D721Med (cell line): ENCODE measurements around the gene SYNJ2.
A peak's percentile ranks its signal among the peaks of the same experiment; 100 is the strongest.

Source experiments
- DNase-seq: peaks from one replicate; pipeline ENCODE4 v3.0.0; 2011; ENCODE audit warnings: low spot score; ENCODE audit not compliant: insufficient read length
- FAIRE-seq: peaks from 2 replicates; lab custom pipeline; 2011; peaks lifted over from hg19 to GRCh38; lab: Jason Lieb, UNC
- TF ChIP-seq, protein P1 (sequence below): IDR thresholded peaks from 2 replicates; pipeline ENCODE4 v1.5.1; 2012; ENCODE audit warnings: mild to moderate bottlenecking, control low read depth; ENCODE audit not compliant: insufficient read depth; ENCODE audit errors: missing control alignments

SYNJ2 gene

GRCh38 chr6:158041788-158042187 lies 60.1 kb downstream of the SYNJ2 start:
- TF ChIP-seq, protein P1, sequence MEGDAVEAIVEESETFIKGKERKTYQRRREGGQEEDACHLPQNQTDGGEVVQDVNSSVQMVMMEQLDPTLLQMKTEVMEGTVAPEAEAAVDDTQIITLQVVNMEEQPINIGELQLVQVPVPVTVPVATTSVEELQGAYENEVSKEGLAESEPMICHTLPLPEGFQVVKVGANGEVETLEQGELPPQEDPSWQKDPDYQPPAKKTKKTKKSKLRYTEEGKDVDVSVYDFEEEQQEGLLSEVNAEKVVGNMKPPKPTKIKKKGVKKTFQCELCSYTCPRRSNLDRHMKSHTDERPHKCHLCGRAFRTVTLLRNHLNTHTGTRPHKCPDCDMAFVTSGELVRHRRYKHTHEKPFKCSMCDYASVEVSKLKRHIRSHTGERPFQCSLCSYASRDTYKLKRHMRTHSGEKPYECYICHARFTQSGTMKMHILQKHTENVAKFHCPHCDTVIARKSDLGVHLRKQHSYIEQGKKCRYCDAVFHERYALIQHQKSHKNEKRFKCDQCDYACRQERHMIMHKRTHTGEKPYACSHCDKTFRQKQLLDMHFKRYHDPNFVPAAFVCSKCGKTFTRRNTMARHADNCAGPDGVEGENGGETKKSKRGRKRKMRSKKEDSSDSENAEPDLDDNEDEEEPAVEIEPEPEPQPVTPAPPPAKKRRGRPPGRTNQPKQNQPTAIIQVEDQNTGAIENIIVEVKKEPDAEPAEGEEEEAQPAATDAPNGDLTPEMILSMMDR: no peak
- no peak for DNase-seq
- FAIRE-seq: no peak

DNA sequence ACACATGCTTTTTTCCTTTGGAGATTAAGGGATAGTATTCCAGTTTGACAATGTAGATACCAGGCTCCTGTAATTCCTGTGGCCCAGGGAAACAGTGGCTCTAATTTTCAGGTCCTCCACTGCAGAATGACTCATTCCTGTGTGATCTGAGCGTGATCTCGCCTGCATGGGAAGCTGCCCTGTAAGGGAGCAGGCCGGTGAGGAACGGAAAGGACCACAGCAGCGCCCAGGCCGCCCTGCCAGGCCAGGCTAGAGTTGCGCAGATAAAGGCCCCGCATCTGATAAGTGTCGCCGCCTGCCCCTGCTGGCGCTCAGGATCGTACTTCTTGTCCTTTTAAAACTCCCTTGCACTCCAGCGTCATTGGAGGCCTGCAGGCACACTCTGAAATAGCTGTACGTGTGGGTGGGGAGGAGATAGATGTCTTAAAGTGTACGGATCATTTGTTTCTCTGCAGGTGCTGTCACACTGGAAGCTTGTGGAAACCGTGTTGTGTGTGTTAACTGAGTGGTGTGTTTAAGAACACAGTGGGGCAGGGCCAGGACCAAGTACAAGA lies 60.7 kb downstream of the SYNJ2 start:
- FAIRE-seq: no peak
- DNase-seq: no peak
- TF ChIP-seq, protein P1: no peak

GRCh38 chr6:158043008-158043407 lies 61.3 kb downstream of the SYNJ2 start:
- FAIRE-seq (no peak), DNase-seq (no peak)
- TF ChIP-seq, protein P1: no peak

DNA sequence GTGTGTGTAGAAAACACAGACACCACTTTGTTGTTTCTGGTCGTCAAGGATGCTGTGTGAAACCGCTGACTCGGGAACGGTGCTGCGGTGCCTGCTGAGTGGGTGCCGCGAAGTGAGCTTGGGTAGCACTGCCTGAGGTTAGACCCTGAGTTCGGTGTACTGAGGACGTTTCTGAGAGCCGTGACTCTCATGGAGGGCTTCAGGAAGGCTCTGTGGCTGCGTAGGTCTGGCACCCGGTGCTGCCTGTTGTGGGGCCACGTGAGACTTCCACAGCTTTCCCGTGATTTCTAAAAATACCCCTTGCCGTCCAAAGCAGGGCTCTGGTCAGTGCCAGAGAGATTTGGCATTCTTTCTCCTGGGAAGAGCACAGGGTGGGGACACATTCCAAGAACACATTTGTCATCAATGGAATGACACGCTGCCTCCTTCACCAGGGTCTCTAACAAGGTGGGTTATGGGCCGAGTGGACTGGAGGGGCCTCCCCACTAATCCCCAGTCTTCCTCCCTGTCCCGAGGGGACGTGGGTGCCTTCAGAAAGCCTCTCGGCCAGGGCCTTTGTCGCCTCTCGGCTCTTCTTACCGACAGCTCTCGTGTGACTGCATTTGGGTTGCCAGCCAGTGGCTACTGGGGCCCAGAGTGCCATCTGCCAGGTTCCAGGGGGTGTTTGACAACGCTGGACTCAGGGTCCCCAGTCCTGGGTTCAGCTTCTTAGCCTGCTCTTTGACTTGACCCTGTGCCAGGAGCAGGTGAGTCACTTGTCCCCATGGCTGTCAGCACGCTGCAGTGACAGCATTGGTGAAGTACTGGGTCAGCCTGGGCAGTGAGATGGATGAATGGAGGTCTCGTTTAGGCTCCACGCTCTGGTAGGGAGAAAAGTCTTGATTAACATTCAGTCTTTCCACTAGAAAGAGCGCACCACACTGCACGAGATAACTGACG lies 62.2 kb downstream of the SYNJ2 start:
- FAIRE-seq: no peak
- no peak for DNase-seq
- TF ChIP-seq, protein P1: no peak

GRCh38 chr6:158044525-158044888 lies 62.8 kb downstream of the SYNJ2 start:
- DNase-seq (no peak), FAIRE-seq (no peak)

DNA sequence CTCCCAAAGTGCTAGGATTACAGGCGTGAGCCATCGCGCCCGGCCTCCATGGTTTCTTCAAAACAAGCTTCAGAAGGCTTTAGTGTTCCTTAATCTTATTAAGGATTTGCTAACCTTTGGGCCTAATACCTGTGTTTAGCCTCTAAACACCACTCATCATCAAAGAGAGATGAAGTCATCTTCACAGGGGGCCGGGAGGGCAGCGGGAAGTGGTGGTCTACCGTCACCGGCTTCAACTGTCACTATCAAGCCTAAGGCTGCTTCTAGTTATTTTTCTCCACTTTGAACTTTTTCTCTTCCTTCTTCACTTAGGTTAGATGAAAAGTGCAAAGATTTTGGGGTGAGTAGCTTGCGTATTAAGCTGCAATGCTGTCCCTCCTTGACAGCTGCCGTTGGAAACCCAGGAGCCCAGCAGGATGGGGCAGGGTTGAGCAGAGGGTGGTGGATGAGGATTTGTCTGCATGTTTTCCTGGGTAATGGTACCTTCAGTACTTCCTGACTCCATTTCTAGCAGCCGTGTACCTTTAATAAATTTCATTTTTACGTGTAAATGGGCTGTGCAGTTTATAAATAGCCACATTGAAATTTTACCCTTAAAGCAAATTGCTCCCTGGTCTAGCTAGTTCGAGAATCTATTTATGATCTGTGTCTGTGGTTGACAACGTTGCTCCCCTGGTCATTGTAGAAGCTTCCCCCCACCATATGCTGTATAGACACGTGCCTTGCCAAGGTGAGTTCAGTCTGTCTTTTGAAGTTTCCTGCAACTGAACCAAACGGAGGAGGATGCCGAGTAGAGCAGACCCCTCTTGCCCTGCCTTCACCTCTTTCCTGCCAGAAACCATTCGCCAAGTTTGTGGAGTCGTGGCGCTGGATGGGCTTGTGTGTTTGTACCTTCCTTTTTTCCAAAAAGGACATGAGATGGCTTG lies 64.8 kb downstream of the SYNJ2 start:
- FAIRE-seq: no peak
- DNase-seq: peak; percentile 66
- TF ChIP-seq, protein P1: no peak

More at GRCh38 chr6:158044525-158044888, 62.8 kb downstream of the SYNJ2 start:
- TF ChIP-seq, protein P1: no peak
